ENCODE measurements around the gene MAPK13. TPM values are rescaled to one million over a fixed set of nuclear protein-coding genes. Genes with fewer than 3 reads are reported as not detected.

MAPK13 gene
- polyA plus RNA-seq, 1 donor from 2014 or later, result 1.8 TPM

DNA sequence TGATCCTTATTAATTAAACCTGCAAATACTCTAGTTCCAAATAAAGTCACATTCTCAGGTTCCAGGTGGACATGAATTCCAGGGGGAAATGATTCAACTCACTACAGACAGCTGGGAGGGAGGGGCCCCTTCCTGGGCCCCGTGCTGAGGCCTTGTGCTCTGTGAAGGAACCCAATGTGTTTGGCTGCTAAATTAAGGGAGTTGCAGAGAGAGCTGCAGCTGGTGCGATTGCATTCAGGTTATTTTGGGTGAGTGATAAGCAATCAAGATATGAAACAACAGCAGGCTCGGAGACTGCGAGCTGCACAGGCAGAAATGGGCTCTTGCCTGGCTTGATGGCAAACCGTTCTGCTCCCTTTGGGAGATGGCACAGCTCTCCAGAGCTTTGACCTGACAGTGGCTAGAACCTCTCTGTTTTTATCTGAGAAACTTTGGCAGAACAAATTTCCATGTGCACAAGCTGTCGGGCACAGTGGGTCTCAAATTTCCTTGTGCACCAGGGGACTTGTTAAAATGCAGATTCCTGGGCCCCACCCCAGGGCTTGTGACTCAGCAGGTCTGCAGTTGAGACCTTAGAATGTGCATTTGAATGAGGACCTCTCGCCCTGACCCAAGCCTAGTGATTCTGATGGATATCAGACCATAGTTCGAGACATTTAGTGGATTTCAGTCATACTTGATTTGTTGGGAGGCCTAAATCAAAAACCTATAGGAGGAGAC, 9.8 kb downstream of the MAPK13 start:
- TF ChIP-seq, protein P1, sequence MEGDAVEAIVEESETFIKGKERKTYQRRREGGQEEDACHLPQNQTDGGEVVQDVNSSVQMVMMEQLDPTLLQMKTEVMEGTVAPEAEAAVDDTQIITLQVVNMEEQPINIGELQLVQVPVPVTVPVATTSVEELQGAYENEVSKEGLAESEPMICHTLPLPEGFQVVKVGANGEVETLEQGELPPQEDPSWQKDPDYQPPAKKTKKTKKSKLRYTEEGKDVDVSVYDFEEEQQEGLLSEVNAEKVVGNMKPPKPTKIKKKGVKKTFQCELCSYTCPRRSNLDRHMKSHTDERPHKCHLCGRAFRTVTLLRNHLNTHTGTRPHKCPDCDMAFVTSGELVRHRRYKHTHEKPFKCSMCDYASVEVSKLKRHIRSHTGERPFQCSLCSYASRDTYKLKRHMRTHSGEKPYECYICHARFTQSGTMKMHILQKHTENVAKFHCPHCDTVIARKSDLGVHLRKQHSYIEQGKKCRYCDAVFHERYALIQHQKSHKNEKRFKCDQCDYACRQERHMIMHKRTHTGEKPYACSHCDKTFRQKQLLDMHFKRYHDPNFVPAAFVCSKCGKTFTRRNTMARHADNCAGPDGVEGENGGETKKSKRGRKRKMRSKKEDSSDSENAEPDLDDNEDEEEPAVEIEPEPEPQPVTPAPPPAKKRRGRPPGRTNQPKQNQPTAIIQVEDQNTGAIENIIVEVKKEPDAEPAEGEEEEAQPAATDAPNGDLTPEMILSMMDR (IDR thresholded peaks at IDR 0.05; ENCODE audit: poor library complexity, severe bottlenecking), result no peak
- TF ChIP-seq TAF1 (IDR thresholded peaks at IDR 0.05; ENCODE audit: low read depth) (no peak), POLR2AphosphoS5 (IDR thresholded peaks at IDR 0.05) (no peak), EZH2 (IDR thresholded peaks at IDR 0.05; ENCODE audit: borderline replicate concordance, insufficient read depth, low read length, poor library complexity, severe bottlenecking) (no peak), MXI1 (conservative IDR thresholded peaks at IDR 0.05; ENCODE audit: poor library complexity, severe bottlenecking) (no peak), RAD21 (conservative IDR thresholded peaks at IDR 0.05) (no peak)
- Histone ChIP-seq H3K36me3 (ENCODE audit: insufficient read depth, low read length) (no peaks in the 10 kb centered on the region), H3K4me2 (ENCODE audit: low read length) (no peak overlapping the region), H3K9me3 (ENCODE audit: low read length) (no peaks in the 10 kb centered on the region), H3F3A (ENCODE audit: insufficient read depth, low read length, poor library complexity, severe bottlenecking) (no peaks in the 10 kb centered on the region), H3K79me2 (replicated peaks; ENCODE audit: insufficient read depth, low read length) (no peaks in the 10 kb centered on the region), H3K4me3 (ENCODE audit: low read length) (no peak overlapping the region), H3K9me2 (ENCODE audit: insufficient read depth, low read length) (no peaks in the 10 kb centered on the region), H3K27ac (ENCODE audit: low read length) (no peak overlapping the region), H3K27me3 (ENCODE audit: insufficient read depth, low read depth, low read length) (no peaks in the 10 kb centered on the region), H4K20me1 (ENCODE audit: insufficient read depth) (no peaks in the 10 kb centered on the region), H2AFZ (ENCODE audit: low read depth, low read length) (no peak overlapping the region), H3K9ac (ENCODE audit: low read length) (no peak overlapping the region)

DNA sequence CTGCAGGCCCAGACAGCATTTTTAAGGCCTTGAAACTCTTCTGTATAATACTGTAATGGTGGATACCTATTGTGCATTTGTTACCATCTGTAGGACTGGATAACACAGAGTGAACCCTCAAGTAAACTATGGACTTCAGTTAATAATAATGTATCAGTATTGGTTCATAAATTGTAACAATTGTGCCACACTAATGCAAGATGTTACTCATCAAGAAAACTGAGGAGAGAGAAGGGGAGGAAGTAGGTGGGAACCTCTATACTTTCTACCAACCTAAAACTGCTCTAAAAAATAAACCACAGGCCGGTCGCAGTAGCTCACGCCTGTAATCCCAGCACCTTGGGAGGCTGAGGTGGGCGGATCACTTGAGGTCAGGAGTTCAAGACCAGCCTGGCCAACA, 10.8 kb downstream of the MAPK13 start:
- Histone ChIP-seq H3K9ac (ENCODE audit: low read length) (no peak overlapping the region), H3K9me2 (ENCODE audit: insufficient read depth, low read length) (no peaks in the 10 kb centered on the region), H3F3A (ENCODE audit: insufficient read depth, low read length, poor library complexity, severe bottlenecking) (no peaks in the 10 kb centered on the region), H3K9me3 (ENCODE audit: low read length) (no peaks in the 10 kb centered on the region), H4K20me1 (ENCODE audit: insufficient read depth) (no peaks in the 10 kb centered on the region), H3K36me3 (ENCODE audit: insufficient read depth, low read length) (no peaks in the 10 kb centered on the region), H2AFZ (ENCODE audit: low read depth, low read length) (no peak overlapping the region), H3K27me3 (ENCODE audit: insufficient read depth, low read depth, low read length) (no peaks in the 10 kb centered on the region), H3K4me2 (ENCODE audit: low read length) (no peak overlapping the region), H3K4me3 (ENCODE audit: low read length) (no peak overlapping the region), H3K79me2 (replicated peaks; ENCODE audit: insufficient read depth, low read length) (no peaks in the 10 kb centered on the region), H3K27ac (ENCODE audit: low read length) (no peak overlapping the region)
- TF ChIP-seq, protein P1 (IDR thresholded peaks at IDR 0.05; ENCODE audit: poor library complexity, severe bottlenecking), result no peak
- TF ChIP-seq POLR2AphosphoS5 (IDR thresholded peaks at IDR 0.05) (no peak), MXI1 (conservative IDR thresholded peaks at IDR 0.05; ENCODE audit: poor library complexity, severe bottlenecking) (no peak), RAD21 (conservative IDR thresholded peaks at IDR 0.05) (no peak), TAF1 (IDR thresholded peaks at IDR 0.05; ENCODE audit: low read depth) (no peak), EZH2 (IDR thresholded peaks at IDR 0.05; ENCODE audit: borderline replicate concordance, insufficient read depth, low read length, poor library complexity, severe bottlenecking) (no peak)
- TF ChIP-seq, protein P2, sequence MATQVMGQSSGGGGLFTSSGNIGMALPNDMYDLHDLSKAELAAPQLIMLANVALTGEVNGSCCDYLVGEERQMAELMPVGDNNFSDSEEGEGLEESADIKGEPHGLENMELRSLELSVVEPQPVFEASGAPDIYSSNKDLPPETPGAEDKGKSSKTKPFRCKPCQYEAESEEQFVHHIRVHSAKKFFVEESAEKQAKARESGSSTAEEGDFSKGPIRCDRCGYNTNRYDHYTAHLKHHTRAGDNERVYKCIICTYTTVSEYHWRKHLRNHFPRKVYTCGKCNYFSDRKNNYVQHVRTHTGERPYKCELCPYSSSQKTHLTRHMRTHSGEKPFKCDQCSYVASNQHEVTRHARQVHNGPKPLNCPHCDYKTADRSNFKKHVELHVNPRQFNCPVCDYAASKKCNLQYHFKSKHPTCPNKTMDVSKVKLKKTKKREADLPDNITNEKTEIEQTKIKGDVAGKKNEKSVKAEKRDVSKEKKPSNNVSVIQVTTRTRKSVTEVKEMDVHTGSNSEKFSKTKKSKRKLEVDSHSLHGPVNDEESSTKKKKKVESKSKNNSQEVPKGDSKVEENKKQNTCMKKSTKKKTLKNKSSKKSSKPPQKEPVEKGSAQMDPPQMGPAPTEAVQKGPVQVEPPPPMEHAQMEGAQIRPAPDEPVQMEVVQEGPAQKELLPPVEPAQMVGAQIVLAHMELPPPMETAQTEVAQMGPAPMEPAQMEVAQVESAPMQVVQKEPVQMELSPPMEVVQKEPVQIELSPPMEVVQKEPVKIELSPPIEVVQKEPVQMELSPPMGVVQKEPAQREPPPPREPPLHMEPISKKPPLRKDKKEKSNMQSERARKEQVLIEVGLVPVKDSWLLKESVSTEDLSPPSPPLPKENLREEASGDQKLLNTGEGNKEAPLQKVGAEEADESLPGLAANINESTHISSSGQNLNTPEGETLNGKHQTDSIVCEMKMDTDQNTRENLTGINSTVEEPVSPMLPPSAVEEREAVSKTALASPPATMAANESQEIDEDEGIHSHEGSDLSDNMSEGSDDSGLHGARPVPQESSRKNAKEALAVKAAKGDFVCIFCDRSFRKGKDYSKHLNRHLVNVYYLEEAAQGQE (IDR thresholded peaks at IDR 0.05; ENCODE audit: borderline replicate concordance), result no peak
